HCT116 (cell line): Measurements from ENCODE around the gene SERHL2. TPM values are rescaled to one million over a fixed set of nuclear protein-coding genes. Genes with fewer than 3 reads are reported as not detected.

Source experiments
- ATAC-seq: fragments of 200-7000 bp; cut with Tn5 transposase; 2 replicates; pipeline ENCODE4 v1.9.1; 2020; ENCODE audit warnings: mild to moderate bottlenecking, moderate library complexity
- BruUV-seq: library from RNA; stranded (reverse); fragments of 400-500 nt; replicated peaks from 2 replicates; lab custom pipeline; 2021; lab: Mats Ljungman, UMichigan
- CTCF ChIA-PET: fragments of 300-600 bp; sonication (Branson Sonifier 250); formaldehyde crosslinking; loops from one replicate; lab custom pipeline; 2021; ENCODE audit warnings: antibody characterized with exemption; lab: Charles Lee
- POLR2A ChIA-PET: fragments of 300-600, 350-600 bp; sonication (Branson Sonifier 250); formaldehyde crosslinking; loops from one replicate; lab custom pipeline; 2021; ENCODE audit warnings: antibody characterized with exemption; lab: Charles Lee
- RAD21 ChIA-PET, 2 experiments: fragments of 300-600 bp; sonication (Branson Sonifier 250); formaldehyde crosslinking; loops; one replicate each; lab custom pipeline; 2023; ENCODE audit warnings: low total read pairs in 2 of 2; ENCODE audit not compliant: uncharacterized antibody in 2 of 2, unreplicated experiment in 2 of 2, low non-redundant PET in 1 of 2; lab: Charles Lee
- DNase-seq: peaks from one replicate; pipeline ENCODE4 v3.0.0-alpha.2; 2010; ENCODE audit warnings: low read depth, low spot score
- H2AFZ ChIP-seq: fragments of 200-600 bp; shearing (Covaris generic), sonication (generic); 2 replicates; pipeline ENCODE4 v1.6.1; 2017; ENCODE audit warnings: low read depth, mixed run types, mixed read lengths, antibody characterized with exemption, low read length; ENCODE audit not compliant: poor library complexity, severe bottlenecking
- H3K27ac ChIP-seq: 2 replicates; pipeline ENCODE4 v1.5.1; 2012; ENCODE audit warnings: low read depth, low read length
- H3K27me3 ChIP-seq: fragments of 200-600 bp; sonication (generic); 2 replicates; pipeline ENCODE4 v1.6.1; 2016; ENCODE audit warnings: mixed run types, low read length, mixed read lengths; ENCODE audit not compliant: insufficient read depth
- H3K36me3 ChIP-seq, 2 experiments: fragments of 200-500 bp in 1 of 2; fragments of 200-600 bp in 1 of 2; sonication (Bioruptor generic) in 1 of 2; sonication (generic) in 1 of 2; 2 replicates each; pipeline versions ENCODE4 v1.5.1 to v1.6.1; 2014 to 2016; ENCODE audit warnings: low read length in 2 of 2, inconsistent platforms in 1 of 2, mixed read lengths in 1 of 2, mixed run types in 1 of 2; ENCODE audit not compliant: insufficient read depth in 2 of 2, control insufficient read depth in 1 of 2
- H3K4me1 ChIP-seq, 2 experiments: fragments of 200-600 bp in 1 of 2; sonication (generic) in 1 of 2; 2 replicates each; pipeline versions ENCODE4 v1.5.1 to v1.6.1; 2012 to 2017; ENCODE audit warnings: low read length in 2 of 2, inconsistent platforms in 1 of 2, mild to moderate bottlenecking in 1 of 2, mixed read lengths in 1 of 2, mixed run types in 1 of 2, moderate library complexity in 1 of 2; ENCODE audit not compliant: insufficient read depth in 2 of 2, control insufficient read depth in 1 of 2
- H3K4me2 ChIP-seq: fragments of 200-600 bp; sonication (generic); 2 replicates; pipeline ENCODE4 v1.6.1; 2017; ENCODE audit warnings: mixed run types, low read length, mixed read lengths
- H3K4me3 ChIP-seq, 2 experiments: fragments of 200-600 bp in 1 of 2; sonication (generic) in 1 of 2; replicated peaks in 1 of 2; 2 replicates each; pipeline ENCODE4 v1.5.1; 2011 to 2016; ENCODE audit warnings: low read length in 2 of 2, control low read depth in 1 of 2, low read depth in 1 of 2, mild to moderate bottlenecking in 1 of 2, mixed read lengths in 1 of 2, mixed run types in 1 of 2
- H3K79me2 ChIP-seq: fragments of 200-600 bp; sonication (generic); 2 replicates; pipeline ENCODE4 v1.6.1; 2017; ENCODE audit warnings: mild to moderate bottlenecking, mixed run types, low read length, moderate library complexity, mixed read lengths; ENCODE audit not compliant: insufficient read depth
- H3K9ac ChIP-seq: fragments of 200-600 bp; sonication (generic); 2 replicates; pipeline ENCODE4 v1.6.1; 2016; ENCODE audit warnings: low read length, mixed read lengths
- H3K9me2 ChIP-seq: fragments of 200-600 bp; sonication (generic), shearing (Covaris generic); 2 replicates; pipeline ENCODE4 v1.6.1; 2017; ENCODE audit warnings: mixed run types, mild to moderate bottlenecking, moderate library complexity; ENCODE audit not compliant: insufficient read depth
- H3K9me3 ChIP-seq, 2 experiments: fragments of 200-500 bp in 1 of 2; fragments of 200-600 bp in 1 of 2; sonication (Bioruptor generic) in 1 of 2; sonication (generic) in 1 of 2; 2 replicates each; pipeline ENCODE4 v1.6.1; 2014 to 2017; ENCODE audit warnings: low read length in 2 of 2, mixed read lengths in 2 of 2, inconsistent platforms in 1 of 2, low read depth in 1 of 2, mild to moderate bottlenecking in 1 of 2, mixed run types in 1 of 2, moderate library complexity in 1 of 2; ENCODE audit not compliant: control insufficient read depth in 1 of 2, insufficient read depth in 1 of 2
- H4K20me1 ChIP-seq: fragments of 200-600 bp; sonication (generic), shearing (Covaris generic); 2 replicates; pipeline ENCODE4 v1.6.1; 2017; ENCODE audit warnings: mixed run types, mild to moderate bottlenecking, moderate library complexity; ENCODE audit not compliant: insufficient read depth
- CBX3 ChIP-seq: IDR thresholded peaks from 2 replicates; pipeline ENCODE4 v1.6.1; 2012; ENCODE audit warnings: low read depth
- CEBPB ChIP-seq: IDR thresholded peaks from 2 replicates; pipeline ENCODE4 v1.6.1; 2012; ENCODE audit warnings: low read depth
- EGR1 ChIP-seq: IDR thresholded peaks from 2 replicates; pipeline ENCODE4 v1.6.1; 2012; ENCODE audit warnings: low read depth
- ELF1 ChIP-seq: IDR thresholded peaks from 2 replicates; pipeline ENCODE4 v1.6.1; 2012; ENCODE audit warnings: low read depth, borderline replicate concordance
- EZH2phosphoT487 ChIP-seq: fragments of 200-600 bp; IDR thresholded peaks from 2 replicates; pipeline ENCODE4 v1.6.1; 2018; ENCODE audit warnings: antibody characterized with exemption, borderline replicate concordance
- JUND ChIP-seq: IDR thresholded peaks from 2 replicates; pipeline ENCODE4 v1.6.1; 2012
- POLR2AphosphoS5 ChIP-seq: IDR thresholded peaks from 2 replicates; pipeline ENCODE4 v1.6.1; 2011; ENCODE audit warnings: mild to moderate bottlenecking, low read depth, low read length, moderate library complexity
- RAD21 ChIP-seq: IDR thresholded peaks from 2 replicates; pipeline ENCODE4 v1.6.1; 2012; ENCODE audit warnings: low read depth, mild to moderate bottlenecking
- SP1 ChIP-seq: IDR thresholded peaks from 2 replicates; pipeline ENCODE4 v1.6.1; 2012; ENCODE audit warnings: low read depth
- SRF ChIP-seq: IDR thresholded peaks from 2 replicates; pipeline ENCODE4 v1.6.1; 2012; ENCODE audit warnings: low read depth
- TCF7L2 ChIP-seq: IDR thresholded peaks from 2 replicates; pipeline ENCODE4 v1.7.0; 2011; ENCODE audit warnings: borderline replicate concordance, inconsistent platforms; ENCODE audit not compliant: insufficient read depth, insufficient read length; ENCODE audit errors: extremely low read depth
- YY1 ChIP-seq: IDR thresholded peaks from 2 replicates; pipeline ENCODE4 v1.6.1; 2011; ENCODE audit warnings: low read length, low read depth, moderate library complexity, mild to moderate bottlenecking; ENCODE audit not compliant: insufficient replicate concordance; ENCODE audit errors: extremely low read depth
- ZFX ChIP-seq: fragments of 450-650 bp; IDR thresholded peaks from 2 replicates; pipeline ENCODE4 v1.6.1; 2017
- ZNF274 ChIP-seq: fragments of 200-500 bp; sonication (Bioruptor generic); IDR thresholded peaks from 2 replicates; pipeline ENCODE4 v1.6.1; 2014; ENCODE audit warnings: mild to moderate bottlenecking, low read depth, low read length, inconsistent platforms
- intact Hi-C: fragments of 100-400 bp; cut with micrococcal nuclease; formaldehyde crosslinking; loops from 2 replicates; pipeline ENCODE4 v1.10.0; 2022
- total RNA-seq: library from RNA; stranded (reverse); gene quantifications from one replicate; pipeline ENCODE4 v1.2.1, GENCODE V29; 2021; ENCODE audit not compliant: unreplicated experiment
- TF ChIP-seq, protein P1 (sequence below), 3 experiments: fragments of 200-600 bp in 1 of 3; sonication (generic) in 1 of 3; IDR thresholded peaks in 2 of 3; conservative IDR thresholded peaks in 1 of 3; 2 replicates each; pipeline ENCODE4 v1.5.1; 2012 to 2017; ENCODE audit warnings: low read depth in 2 of 3, low read length in 2 of 3, antibody characterized with exemption in 1 of 3, borderline replicate concordance in 1 of 3, control low read depth in 1 of 3, mild to moderate bottlenecking in 1 of 3, mixed read lengths in 1 of 3, mixed run types in 1 of 3, moderate library complexity in 1 of 3; ENCODE audit not compliant: insufficient read depth in 1 of 3
- TF ChIP-seq, protein P2 (sequence below): IDR thresholded peaks from 2 replicates; pipeline ENCODE4 v1.6.1; 2012

Gene SERHL2
- total RNA-seq, 1 experiment from 2014 or later, result not detected

DNA sequence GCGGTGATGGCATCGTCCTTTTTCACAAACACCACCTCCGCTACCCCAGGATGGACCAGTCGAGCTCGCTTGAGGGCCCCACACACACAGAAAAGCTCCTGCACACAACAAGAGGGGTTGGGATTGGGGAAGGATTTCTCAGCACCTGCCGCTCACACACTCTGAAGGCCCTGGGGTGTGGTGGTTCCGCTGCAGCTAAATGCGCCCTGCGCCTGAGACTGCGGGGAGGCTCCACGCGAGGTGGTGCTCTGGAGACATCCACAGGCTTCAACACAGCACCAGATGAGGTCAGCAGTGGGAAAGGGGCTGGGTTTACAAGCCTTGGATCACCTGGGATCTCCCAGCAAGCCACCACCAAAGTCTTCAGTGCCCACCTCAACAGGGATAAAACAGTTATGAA is 38.2 kb downstream of the SERHL2 start:
- DNase-seq (no peak), ATAC-seq (no peak)
- no peaks in the 10 kb centered on the region for H3K9me2 ChIP-seq
- no peaks in the 10 kb centered on the region for H3K4me1 ChIP-seq
- H3K27ac ChIP-seq, result no peak overlapping the region
- H3K4me2 ChIP-seq, result no peak overlapping the region
- no peaks in the 10 kb centered on the region for H3K27me3 ChIP-seq
- H3K4me3 ChIP-seq, result no peak overlapping the region
- H3K79me2 ChIP-seq, result peaks cover 48% of the 10 kb centered on the region; the same call in 1 of the 2 replicates
- CTCF ChIA-PET, result no interaction called here
- H3K9ac ChIP-seq, result no peak overlapping the region
- no peaks in the 10 kb centered on the region; the same call in 1 of the 2 replicates for H4K20me1 ChIP-seq
- no TSS peak for BruUV-seq
- H2AFZ ChIP-seq, result no peak overlapping the region
- intact Hi-C loops, result no loop called here
- no peaks in the 10 kb centered on the region for H3K9me3 ChIP-seq
- TF ChIP-seq JUND, result no peak
- no peak for TF ChIP-seq POLR2AphosphoS5
- RAD21 ChIA-PET, result no interaction called here
- peaks cover 63 to 64% of the 10 kb centered on the region in 2 experiments; a peak in 3 of 4 replicates for H3K36me3 ChIP-seq
- POLR2A ChIA-PET, result no interaction called here

DNA sequence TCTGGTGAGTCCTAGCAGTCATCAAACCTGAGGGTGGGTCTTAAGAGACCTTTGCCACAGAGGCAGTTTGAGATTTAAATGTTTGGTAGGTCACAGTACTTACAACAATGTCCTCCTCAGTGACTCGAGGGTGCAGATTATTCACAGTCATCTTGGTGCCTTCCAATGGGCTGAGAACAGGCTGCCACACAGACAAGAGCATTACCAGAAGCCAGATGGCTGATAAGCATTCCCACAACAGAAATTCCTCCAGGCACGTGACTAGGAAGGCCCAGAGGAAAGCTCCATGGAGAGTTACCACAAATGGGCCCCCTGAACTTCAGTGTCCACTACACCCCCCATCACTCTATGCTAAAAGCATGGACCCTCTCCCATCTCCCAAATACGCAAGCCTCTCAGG is 41.7 kb downstream of the SERHL2 start:
- H3K4me1 ChIP-seq, result no peaks in the 10 kb centered on the region
- ChIA-PET POLR2A (interaction anchor here (1.6 to 1.9 kb wide), 2 partner anchors 14 to 19 kb away, joined by 4 to 6 read pairs; partner anchors contain the start of gene POLDIP3), RAD21 (no interaction called here), CTCF (no interaction called here)
- ATAC-seq, result no peak
- no TSS peak for BruUV-seq
- peaks cover 52% of the 10 kb centered on the region for H3K79me2 ChIP-seq
- H3K27me3 ChIP-seq, result no peaks in the 10 kb centered on the region
- H3K9me2 ChIP-seq, result no peaks in the 10 kb centered on the region
- no peaks in the 10 kb centered on the region for H3K9me3 ChIP-seq
- peaks cover 4% of the 10 kb centered on the region; the same call in 1 of the 2 replicates for H4K20me1 ChIP-seq
- TF ChIP-seq SP1 (no peak), CBX3 (no peak), ZFX (no peak), ELF1 (no peak), ZNF274 (no peak), TCF7L2 (no peak), YY1 (no peak), SRF (no peak), CEBPB (no peak), POLR2AphosphoS5 (no peak), JUND (no peak), EGR1 (no peak), EZH2phosphoT487 (no peak), RAD21 (no peak)
- TF ChIP-seq, protein P1, sequence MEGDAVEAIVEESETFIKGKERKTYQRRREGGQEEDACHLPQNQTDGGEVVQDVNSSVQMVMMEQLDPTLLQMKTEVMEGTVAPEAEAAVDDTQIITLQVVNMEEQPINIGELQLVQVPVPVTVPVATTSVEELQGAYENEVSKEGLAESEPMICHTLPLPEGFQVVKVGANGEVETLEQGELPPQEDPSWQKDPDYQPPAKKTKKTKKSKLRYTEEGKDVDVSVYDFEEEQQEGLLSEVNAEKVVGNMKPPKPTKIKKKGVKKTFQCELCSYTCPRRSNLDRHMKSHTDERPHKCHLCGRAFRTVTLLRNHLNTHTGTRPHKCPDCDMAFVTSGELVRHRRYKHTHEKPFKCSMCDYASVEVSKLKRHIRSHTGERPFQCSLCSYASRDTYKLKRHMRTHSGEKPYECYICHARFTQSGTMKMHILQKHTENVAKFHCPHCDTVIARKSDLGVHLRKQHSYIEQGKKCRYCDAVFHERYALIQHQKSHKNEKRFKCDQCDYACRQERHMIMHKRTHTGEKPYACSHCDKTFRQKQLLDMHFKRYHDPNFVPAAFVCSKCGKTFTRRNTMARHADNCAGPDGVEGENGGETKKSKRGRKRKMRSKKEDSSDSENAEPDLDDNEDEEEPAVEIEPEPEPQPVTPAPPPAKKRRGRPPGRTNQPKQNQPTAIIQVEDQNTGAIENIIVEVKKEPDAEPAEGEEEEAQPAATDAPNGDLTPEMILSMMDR (IDR thresholded peaks at IDR 0.05 in 2 of 3, conservative IDR thresholded peaks at IDR 0.05 in 1 of 3; ENCODE audit: borderline replicate concordance in 1 of 3, insufficient read depth in 1 of 3, low read depth in 2 of 3, low read length in 2 of 3), result no peak
- TF ChIP-seq, protein P2, sequence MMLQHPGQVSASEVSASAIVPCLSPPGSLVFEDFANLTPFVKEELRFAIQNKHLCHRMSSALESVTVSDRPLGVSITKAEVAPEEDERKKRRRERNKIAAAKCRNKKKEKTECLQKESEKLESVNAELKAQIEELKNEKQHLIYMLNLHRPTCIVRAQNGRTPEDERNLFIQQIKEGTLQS, result no peak
- intact Hi-C loops, result no loop called here
- H3K27ac ChIP-seq, result no peak overlapping the region
- no peak overlapping the region for H2AFZ ChIP-seq
- no peak overlapping the region for H3K4me2 ChIP-seq
- H3K9ac ChIP-seq, result no peak overlapping the region
- H3K36me3 ChIP-seq, result peaks cover 64 to 69% of the 10 kb centered on the region in 2 experiments
- no peak overlapping the region for H3K4me3 ChIP-seq
- no peak for DNase-seq
